Bronchial epithelial cell (primary cell): ENCODE data around the gene MPP3. TPM values are rescaled to one million over a fixed set of nuclear protein-coding genes. Genes with fewer than 3 reads are reported as not detected.
A peak's percentile ranks its signal among the peaks of the same experiment; 100 is the strongest.

Source experiments
- DNase-seq: peaks from one replicate; pipeline ENCODE4 v3.0.0-alpha.2; 2010; ENCODE audit warnings: low read depth
- FAIRE-seq: peaks from 2 replicates; lab custom pipeline; 2011; peaks lifted over from hg19 to GRCh38; lab: Jason Lieb, UNC
- H3K27me3 ChIP-seq: 2 replicates; pipeline ENCODE4 v1.5.1; 2011; ENCODE audit warnings: low read length; ENCODE audit not compliant: control insufficient read depth, insufficient read depth
- H3K36me3 ChIP-seq: 2 replicates; pipeline ENCODE4 v1.5.1; 2011; ENCODE audit warnings: low read length; ENCODE audit not compliant: control insufficient read depth, insufficient read depth
- H3K4me3 ChIP-seq: 2 replicates; pipeline ENCODE4 v1.5.1; 2011; ENCODE audit warnings: mild to moderate bottlenecking, low read depth, low read length, control low read depth
- total RNA-seq: library from RNA; depleted of rRNA; stranded (reverse); fragments of >200 nt; gene quantifications from 2 replicates; pipeline ENCODE4 v1.2.1, GENCODE V29; 2014
- TF ChIP-seq, protein P1 (sequence below): IDR thresholded peaks from 2 replicates; pipeline ENCODE4 v1.5.1; 2011; ENCODE audit warnings: mild to moderate bottlenecking, moderate library complexity, low read length, control low read depth, inconsistent platforms; ENCODE audit not compliant: insufficient read depth, severe bottlenecking

Gene MPP3
- total RNA-seq, 1 donor from 2014 or later = 9.7 TPM

DNA sequence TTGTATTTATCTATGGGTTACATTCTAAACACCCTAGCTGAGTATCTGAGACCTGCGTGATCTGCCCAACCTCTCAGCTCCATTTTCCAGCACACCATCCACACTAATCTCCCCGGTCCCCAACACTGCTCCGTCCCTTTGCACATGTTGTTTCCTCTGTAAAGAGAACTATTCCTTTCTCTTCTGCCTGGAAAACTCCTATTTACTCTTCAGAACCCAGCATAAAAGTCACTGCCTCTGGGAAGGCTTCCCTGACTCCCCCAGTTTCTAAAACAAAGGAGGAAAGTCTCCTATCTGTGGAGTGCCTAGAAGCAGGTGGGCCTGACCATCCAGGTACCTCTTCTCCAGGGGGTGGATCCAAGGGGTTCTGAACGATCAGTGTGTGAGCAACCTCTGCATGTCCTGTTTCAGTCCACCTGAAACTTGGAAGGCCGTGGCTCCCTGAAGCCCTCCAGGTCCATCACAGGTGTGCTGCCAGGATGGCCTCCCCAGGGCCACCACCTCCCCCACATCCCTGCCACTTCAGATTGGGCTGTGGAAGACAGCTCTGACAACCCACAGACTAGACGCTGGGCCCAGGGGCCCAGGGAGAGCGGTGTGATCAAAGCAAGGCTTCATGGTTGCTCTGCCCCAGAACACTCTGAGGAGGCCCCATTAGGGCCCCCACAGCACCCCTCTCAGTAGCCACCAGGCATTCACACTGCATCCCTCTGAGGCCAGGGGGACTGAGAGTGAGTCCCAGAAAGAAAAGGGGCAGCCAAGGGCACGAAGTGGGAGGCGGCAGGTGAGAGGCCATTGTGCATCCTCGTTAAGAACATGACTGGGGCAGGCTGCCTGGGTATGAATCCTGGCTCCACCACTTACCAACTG lies 20.3 kb downstream of the MPP3 start:
- DNase-seq = no peak
- Histone ChIP-seq H3K36me3 (peaks cover 19% of the 10 kb centered on the region), H3K27me3 (no peaks in the 10 kb centered on the region), H3K4me3 (no peak overlapping the region)
- TF ChIP-seq, protein P1, sequence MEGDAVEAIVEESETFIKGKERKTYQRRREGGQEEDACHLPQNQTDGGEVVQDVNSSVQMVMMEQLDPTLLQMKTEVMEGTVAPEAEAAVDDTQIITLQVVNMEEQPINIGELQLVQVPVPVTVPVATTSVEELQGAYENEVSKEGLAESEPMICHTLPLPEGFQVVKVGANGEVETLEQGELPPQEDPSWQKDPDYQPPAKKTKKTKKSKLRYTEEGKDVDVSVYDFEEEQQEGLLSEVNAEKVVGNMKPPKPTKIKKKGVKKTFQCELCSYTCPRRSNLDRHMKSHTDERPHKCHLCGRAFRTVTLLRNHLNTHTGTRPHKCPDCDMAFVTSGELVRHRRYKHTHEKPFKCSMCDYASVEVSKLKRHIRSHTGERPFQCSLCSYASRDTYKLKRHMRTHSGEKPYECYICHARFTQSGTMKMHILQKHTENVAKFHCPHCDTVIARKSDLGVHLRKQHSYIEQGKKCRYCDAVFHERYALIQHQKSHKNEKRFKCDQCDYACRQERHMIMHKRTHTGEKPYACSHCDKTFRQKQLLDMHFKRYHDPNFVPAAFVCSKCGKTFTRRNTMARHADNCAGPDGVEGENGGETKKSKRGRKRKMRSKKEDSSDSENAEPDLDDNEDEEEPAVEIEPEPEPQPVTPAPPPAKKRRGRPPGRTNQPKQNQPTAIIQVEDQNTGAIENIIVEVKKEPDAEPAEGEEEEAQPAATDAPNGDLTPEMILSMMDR = no peak
- no peak for FAIRE-seq

DNA sequence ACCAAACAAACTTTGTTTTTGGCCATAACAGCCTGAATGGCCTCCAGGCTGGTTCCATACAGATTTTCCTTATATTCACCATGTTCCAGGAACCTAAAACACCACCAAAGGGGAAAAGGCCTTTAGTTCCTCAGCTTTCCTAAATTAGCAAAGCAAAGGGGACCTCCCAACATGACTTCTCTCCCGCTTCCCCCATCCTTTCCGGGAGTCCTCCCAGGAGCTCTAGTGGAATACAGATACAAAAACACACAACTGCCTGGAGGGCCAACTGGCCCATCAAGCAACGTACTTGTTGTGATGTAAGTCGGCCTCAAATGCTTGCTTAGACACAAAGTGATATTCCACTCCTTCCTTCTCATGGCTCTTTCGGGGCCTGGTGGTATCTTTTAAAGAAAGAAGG lies 22.1 kb downstream of the MPP3 start:
- DNase-seq = no peak
- TF ChIP-seq, protein P1 = no peak
- H3K4me3 ChIP-seq = no peak overlapping the region
- no peaks in the 10 kb centered on the region for H3K27me3 ChIP-seq
- peaks cover 16% of the 10 kb centered on the region for H3K36me3 ChIP-seq
- FAIRE-seq = no peak

DNA sequence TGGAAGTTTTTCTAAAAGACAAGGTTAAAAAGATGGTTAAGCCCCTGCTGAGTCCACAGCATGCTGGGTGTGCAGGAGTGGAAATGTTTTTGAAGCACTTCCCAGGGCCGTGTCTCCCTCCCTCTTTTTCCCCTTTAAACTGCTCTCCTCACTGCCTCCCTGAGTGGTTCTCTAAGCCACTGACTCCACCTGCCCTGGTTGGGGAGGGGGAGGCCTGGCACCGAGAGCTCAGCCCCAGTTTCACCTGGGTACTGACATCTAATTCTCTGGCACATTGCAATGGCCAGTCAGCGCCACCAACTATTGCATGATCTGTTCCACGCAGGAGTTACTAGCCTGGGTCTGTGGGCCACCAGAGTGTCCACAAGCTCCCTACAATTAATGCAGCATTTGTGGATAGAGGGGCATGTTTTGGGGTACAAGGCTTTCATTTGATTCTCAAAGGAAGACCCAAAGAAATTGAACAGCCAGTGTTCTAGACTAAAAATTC lies 22.7 kb downstream of the MPP3 start:
- TF ChIP-seq, protein P1 = no peak
- DNase-seq (no peak), FAIRE-seq (no peak)
- H3K4me3 ChIP-seq = no peak overlapping the region
- H3K27me3 ChIP-seq = no peaks in the 10 kb centered on the region
- peaks cover 16% of the 10 kb centered on the region for H3K36me3 ChIP-seq

DNA sequence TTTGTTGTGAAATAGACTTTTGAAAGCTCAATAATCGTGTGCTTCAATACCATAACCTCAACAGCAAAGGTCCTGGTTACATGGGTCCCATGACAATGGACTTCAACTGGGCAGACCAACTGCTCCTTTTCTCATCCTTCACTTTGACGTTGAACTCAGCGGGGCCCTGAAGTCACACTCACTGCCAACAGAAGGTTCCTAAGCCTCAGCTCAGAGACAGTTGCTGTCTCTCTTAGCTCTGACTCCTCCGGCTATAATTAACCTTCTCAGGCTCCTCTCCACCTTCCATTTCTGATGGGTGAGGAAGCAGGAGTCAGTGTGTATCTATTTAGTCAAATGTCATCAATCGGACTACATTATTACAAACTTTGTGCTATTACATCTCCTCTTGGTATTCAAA lies 23.8 kb downstream of the MPP3 start:
- TF ChIP-seq, protein P1 = no peak
- FAIRE-seq (no peak), DNase-seq (no peak)
- Histone ChIP-seq H3K27me3 (no peaks in the 10 kb centered on the region), H3K4me3 (no peak overlapping the region), H3K36me3 (peaks cover 16% of the 10 kb centered on the region)

DNA sequence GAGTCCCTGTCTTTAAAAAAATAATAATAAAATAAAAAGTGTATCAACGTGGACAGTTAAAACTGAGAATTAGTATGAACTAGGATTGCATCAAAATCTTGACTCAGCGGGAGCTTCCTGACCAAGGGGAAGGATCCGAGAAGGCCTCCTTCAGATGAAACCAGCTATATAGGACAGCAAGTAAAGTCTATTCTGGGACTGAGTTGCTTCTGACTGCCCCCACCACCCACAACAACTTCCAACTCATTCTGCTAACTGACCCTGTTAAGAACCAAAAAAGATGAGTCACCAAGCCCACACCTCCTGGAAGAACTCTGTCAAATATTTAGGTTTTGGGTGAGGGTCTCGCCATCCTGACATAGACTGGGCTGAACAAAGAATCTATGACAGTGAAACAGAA lies 24.9 kb downstream of the MPP3 start:
- FAIRE-seq (peak; percentile 58), DNase-seq (no peak)
- Histone ChIP-seq H3K4me3 (no peak overlapping the region), H3K27me3 (no peaks in the 10 kb centered on the region), H3K36me3 (peaks cover 11% of the 10 kb centered on the region)
- TF ChIP-seq, protein P1 = no peak
